Stimulated activated CD4-positive, alpha-beta T cell treated with anti-CD3 and anti-CD28 coated beads, Interleukin-15, amount 100 ng/mL, for 1 hour (primary cell): ENCODE measurements around the gene GPR63.

Source experiments
- DNase-seq, 2 donors: peaks; one replicate each; pipeline ENCODE4 v3.0.0-alpha.2; 2020; ENCODE audit warnings: low read depth in 1 of 2, low spot score in 1 of 2

Gene GPR63

DNA sequence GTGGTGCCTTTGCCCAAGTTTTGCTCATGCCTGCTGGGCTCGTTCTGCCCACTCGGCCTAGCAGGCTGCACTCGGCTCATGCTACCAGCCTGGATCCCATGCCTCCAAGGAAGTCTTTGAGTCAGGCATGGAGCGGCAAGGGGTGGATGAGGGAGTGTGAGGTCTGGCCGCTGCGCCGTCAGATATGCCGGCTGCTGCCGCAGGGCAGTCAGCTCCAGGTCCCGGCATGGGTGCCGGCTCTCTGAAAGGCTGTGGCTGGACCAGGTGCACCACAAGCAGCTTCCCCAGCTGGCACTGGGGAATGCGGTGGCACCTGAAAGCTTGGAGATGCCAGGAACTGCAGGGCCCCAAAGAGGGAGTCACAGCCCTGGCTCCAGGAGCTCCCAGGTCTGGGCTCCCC, 75.5 kb downstream of the GPR63 start:
- no peak for DNase-seq

DNA sequence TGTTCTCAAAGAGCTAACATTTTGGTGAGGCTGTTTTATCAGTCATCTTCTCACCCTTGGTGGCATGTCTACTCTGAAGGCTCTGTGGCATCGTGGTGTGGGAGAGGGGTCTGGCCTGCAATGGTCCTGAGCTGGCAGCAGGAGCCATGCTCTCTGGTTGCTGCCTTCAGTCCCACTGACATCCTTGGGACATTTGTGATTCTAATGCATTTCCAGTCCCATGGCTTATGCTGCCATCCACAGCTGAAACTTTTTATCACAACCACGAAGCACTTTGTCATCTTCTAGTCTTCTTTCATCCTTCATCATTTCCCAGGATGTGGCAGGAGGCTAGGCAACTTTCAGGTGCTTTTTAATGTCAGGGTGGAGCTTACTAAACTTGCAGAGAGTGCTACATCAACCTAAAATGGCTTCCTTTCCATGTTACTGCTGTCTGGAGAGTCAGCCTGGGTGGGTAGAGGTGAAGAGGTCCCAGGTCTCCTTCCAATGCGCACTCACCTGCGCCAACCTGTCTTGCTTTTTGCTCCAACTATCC, 77.1 kb downstream of the GPR63 start:
- no peak for DNase-seq

DNA sequence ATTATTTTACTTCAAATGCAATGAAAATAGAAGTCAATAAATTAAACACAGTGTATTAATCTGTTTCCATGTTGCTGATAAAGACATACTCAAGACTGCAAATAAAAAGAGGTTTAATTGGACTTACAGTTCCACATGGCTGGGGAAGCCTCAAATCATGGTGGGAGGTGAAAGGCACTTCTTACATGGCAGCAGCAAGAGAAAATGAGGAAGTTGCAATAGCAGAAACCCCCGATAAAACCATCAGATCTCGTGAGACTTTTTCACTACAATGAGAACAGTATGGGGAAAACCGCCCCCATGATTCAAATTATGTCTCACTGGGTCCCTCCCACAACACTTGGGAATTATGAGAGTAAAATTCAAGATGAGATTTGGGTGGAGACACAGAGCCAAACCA, 82.2 kb downstream of the GPR63 start:
- no peak for DNase-seq

DNA sequence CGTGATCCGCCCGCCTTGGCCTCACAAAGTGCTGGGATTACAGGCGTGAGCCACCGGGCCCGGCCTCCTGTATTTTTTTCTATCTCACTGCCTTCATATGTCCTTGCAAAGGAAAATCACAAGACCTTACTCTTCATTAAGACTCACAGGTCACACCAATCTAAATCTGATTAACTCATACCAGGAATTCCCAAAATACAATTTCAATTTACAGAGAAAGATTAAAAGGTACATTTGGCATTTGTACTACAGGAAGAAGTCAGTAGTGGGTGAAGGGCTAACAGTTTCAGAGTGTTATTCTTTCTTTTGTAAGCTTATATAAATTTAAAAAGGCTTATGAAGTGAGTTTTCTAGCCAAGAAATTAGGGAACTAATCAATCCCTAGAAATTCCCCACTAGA, 87.4 kb downstream of the GPR63 start:
- DNase-seq: no peak
